AG04449 (cell line): ENCODE results near the gene TOMM6.

ENCODE experiments used
- CTCF ChIA-PET: fragments of 350-600 bp; formaldehyde crosslinking; extraction: SDS; loops from one replicate; lab custom pipeline; 2021; ENCODE audit warnings: antibody characterized with exemption; lab: Yijun Ruan, JAX
- POLR2A ChIA-PET: fragments of 400-600, 350-600 bp; formaldehyde crosslinking; extraction: SDS; loops from one replicate; lab custom pipeline; 2020; ENCODE audit warnings: antibody characterized with exemption, inconsistent platforms; lab: Yijun Ruan, JAX
- DNase-seq: peaks from one replicate; pipeline ENCODE4 v3.0.0-alpha.2; 2010; ENCODE audit warnings: low read depth, low spot score
- H3K4me3 ChIP-seq: 2 replicates; pipeline ENCODE4 v1.5.1; 2011; ENCODE audit warnings: low read depth, mild to moderate bottlenecking, control low read depth, low read length
- CTCF ChIP-seq: IDR thresholded peaks from one replicate; pipeline ENCODE4 v1.5.1; 2011; ENCODE audit warnings: mild to moderate bottlenecking, moderate library complexity, low read length, control low read depth, inconsistent platforms; ENCODE audit not compliant: insufficient read depth; ENCODE audit errors: missing control alignments

Gene TOMM6

GRCh38 chr6:41824571-41825569 is 37.4 kb downstream of the TOMM6 start:
- H3K4me3 ChIP-seq, result no peak overlapping the region
- DNase-seq, result no peak
- TF ChIP-seq CTCF, result no peak
- ChIA-PET POLR2A (no interaction called here), CTCF (interaction anchor here (0.6 to 2.5 kb wide), 5 partner anchors 11 to 111 kb away, joined by 3 to 18 read pairs (median 6); partner anchors contain the start of gene TOMM6)

- no peak for DNase-seq
- no peak for TF ChIP-seq CTCF
- POLR2A ChIA-PET, result no interaction called here
- CTCF ChIA-PET, result no interaction called here
- no peak overlapping the region for H3K4me3 ChIP-seq
Measured at GRCh38 chr6:41826343-41827022, 39.0 kb downstream of the TOMM6 start.

- H3K4me3 ChIP-seq, result no peak overlapping the region
- POLR2A ChIA-PET, result no interaction called here
- no peak for TF ChIP-seq CTCF
- DNase-seq, result no peak
- CTCF ChIA-PET, result interaction anchor here (1.1 to 1.2 kb wide), 2 partner anchors 45 to 211 kb away, joined by 4 read pairs; partner anchors contain the start of gene TOMM6
Measured at GRCh38 chr6:41832263-41832662, 44.8 kb downstream of the TOMM6 start.

- no peak for DNase-seq
- no peak for TF ChIP-seq CTCF
- POLR2A ChIA-PET, result no interaction called here
- CTCF ChIA-PET, result interaction anchor here (0.8 to 1.1 kb wide), 4 partner anchors 11 to 208 kb away, joined by 3 read pairs; no protein-coding TSS in a partner anchor
- H3K4me3 ChIP-seq, result no peak overlapping the region
Measured at GRCh38 chr6:41836022-41836659, 48.6 kb downstream of the TOMM6 start.

- POLR2A ChIA-PET, result no interaction called here
- TF ChIP-seq CTCF, result no peak
- H3K4me3 ChIP-seq, result no peak overlapping the region
- no peak for DNase-seq
- CTCF ChIA-PET, result interaction anchor here (0.8 to 1.0 kb wide), 2 partner anchors 10 to 208 kb away, joined by 3 read pairs; no protein-coding TSS in a partner anchor
Measured at GRCh38 chr6:41836660-41837052, 49.2 kb downstream of the TOMM6 start.
